Measurements from ENCODE around the gene SOCS2. TPM values are rescaled to one million over a fixed set of nuclear protein-coding genes. Genes with fewer than 3 reads are reported as not detected.
A peak's percentile ranks its signal among the peaks of the same experiment; 100 is the strongest.
"Not testable (repeated sequence)": the region's sequence is repeated elsewhere in the genome, so short reads cannot be mapped to it uniquely, and the experiment has no call there.

Gene SOCS2
- total RNA-seq, 6 experiments from 2014 or later: 32.2 to 64.4 (median 58.8) TPM

DNA sequence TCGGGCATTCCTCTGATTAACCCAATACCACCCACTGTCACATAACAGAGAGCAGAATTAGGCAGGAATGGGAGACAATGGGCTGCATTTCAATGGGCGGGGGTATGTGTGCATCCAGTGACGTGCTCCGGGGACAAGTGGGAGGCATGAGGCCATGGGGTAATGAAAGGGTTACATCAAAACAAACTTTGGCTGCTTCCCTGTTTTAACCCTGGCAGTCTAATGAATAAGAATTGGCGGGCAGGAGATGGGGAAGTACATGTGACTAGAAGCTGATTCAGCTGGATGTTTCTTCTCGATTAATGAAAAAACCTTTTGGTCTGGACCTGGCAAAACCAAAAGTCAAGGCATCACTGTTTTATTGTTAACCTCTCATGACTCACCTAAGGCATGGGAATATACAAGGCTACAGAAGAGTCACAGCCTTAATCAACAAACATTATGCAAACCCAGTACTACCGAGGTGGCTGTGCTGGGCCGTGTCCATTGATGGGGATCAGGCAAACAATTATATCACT lies 44.2 kb downstream of the SOCS2 start:
- TF ChIP-seq, protein P1, sequence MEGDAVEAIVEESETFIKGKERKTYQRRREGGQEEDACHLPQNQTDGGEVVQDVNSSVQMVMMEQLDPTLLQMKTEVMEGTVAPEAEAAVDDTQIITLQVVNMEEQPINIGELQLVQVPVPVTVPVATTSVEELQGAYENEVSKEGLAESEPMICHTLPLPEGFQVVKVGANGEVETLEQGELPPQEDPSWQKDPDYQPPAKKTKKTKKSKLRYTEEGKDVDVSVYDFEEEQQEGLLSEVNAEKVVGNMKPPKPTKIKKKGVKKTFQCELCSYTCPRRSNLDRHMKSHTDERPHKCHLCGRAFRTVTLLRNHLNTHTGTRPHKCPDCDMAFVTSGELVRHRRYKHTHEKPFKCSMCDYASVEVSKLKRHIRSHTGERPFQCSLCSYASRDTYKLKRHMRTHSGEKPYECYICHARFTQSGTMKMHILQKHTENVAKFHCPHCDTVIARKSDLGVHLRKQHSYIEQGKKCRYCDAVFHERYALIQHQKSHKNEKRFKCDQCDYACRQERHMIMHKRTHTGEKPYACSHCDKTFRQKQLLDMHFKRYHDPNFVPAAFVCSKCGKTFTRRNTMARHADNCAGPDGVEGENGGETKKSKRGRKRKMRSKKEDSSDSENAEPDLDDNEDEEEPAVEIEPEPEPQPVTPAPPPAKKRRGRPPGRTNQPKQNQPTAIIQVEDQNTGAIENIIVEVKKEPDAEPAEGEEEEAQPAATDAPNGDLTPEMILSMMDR (IDR thresholded peaks at IDR 0.05): no peak
- Mint-ChIP-seq H3K27me3 (ENCODE audit: insufficient read depth) (no peaks in the 10 kb centered on the region; the same call in 1 of the 2 replicates), H3K36me3 (ENCODE audit: low read depth) (peaks cover 10% of the 10 kb centered on the region; the same call in 1 of the 2 replicates), H3K4me3 (no peak overlapping the region), H3K27ac (peak overlapping the region; percentile 50), H3K4me1 (ENCODE audit: low read depth) (peaks cover 26% of the 10 kb centered on the region), H3K9me3 (no peaks in the 10 kb centered on the region)
- DNase-seq: peak; percentile 67

DNA sequence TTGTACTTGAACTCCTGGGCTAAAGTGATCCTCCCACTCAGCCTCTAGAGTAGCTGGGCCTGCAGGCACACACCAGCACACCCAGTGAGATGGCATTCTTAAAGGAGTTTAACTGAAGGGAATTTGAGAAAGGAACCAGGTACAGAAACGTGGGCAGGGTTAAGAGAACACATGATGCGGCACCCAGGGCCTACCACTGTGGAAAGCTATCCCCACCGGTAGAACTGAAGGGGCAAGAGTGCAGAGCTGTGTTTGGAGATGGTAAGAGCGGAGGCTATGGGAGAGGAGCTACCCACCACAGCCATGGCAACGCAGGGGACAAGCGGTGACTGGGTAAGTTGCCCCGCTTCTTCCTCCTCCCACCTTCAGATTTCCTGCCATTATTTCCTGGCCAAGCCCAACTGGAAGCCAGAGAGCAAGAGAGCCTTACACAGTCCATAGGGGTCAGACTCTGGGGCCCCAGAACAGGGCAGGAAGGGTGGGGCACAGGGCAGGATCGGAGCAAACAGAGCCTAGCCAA lies 46.5 kb downstream of the SOCS2 start:
- H3K36me3 Mint-ChIP-seq (ENCODE audit: low read depth): peaks cover 10% of the 10 kb centered on the region; the same call in 1 of the 2 replicates
- no peak for DNase-seq
- no peak overlapping the region for H3K4me3 Mint-ChIP-seq
- no peak overlapping the region for H3K27ac Mint-ChIP-seq
- H3K9me3 Mint-ChIP-seq: no peaks in the 10 kb centered on the region
- TF ChIP-seq, protein P1 (IDR thresholded peaks at IDR 0.05): no peak
- peaks cover 41% of the 10 kb centered on the region for H3K4me1 Mint-ChIP-seq (ENCODE audit: low read depth)
- no peaks in the 10 kb centered on the region; the same call in 1 of the 2 replicates for H3K27me3 Mint-ChIP-seq (ENCODE audit: insufficient read depth)

DNA sequence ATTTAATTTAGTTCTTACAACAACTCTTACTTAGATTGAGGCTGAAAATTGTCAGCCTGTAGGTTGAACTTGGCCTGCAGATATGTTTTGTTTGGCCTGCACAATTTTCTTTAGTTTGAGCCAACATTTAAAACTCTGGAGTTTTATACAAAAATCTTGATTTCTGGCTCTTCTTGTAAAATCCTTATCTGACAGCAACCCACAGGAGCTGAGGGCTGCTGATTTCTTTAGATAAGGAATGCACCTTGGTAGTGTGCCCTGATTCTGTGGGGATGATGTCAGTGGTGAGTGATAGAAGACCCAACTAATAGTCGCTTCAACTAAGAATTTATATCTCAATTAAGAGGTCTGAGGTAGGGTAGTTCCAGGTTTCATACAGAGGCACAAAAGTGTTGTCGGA lies 49.5 kb downstream of the SOCS2 start:
- H3K27ac Mint-ChIP-seq: peak overlapping the region; percentile 71

DNA sequence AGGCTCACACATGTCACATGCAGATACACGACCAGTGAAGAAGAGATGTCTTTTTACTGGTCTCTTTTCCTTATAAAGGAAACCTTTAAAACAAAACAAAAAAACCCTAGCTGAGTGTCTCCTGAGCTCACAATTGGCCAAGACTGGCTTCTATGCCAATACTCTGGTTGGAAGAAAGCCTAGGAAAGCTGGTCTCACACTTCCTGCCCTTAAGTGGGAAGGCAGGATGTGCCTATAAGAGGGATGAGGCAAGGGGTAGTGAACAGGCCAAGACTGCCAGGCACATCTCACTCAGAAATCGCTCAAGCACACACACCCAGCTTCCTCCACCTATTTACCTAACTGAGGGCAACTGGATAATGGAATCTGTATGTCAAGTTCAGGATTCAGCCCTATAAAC lies 50.0 kb downstream of the SOCS2 start:
- H3K36me3 Mint-ChIP-seq (ENCODE audit: low read depth): peaks cover 26% of the 10 kb centered on the region
- H3K4me3 Mint-ChIP-seq: no peak overlapping the region
- H3K4me1 Mint-ChIP-seq (ENCODE audit: low read depth): peaks cover 48% of the 10 kb centered on the region
- TF ChIP-seq, protein P1 (IDR thresholded peaks at IDR 0.05): no peak
- H3K27me3 Mint-ChIP-seq (ENCODE audit: insufficient read depth): peaks cover 2% of the 10 kb centered on the region; the same call in 1 of the 2 replicates
- DNase-seq: no peak
- H3K27ac Mint-ChIP-seq: peak overlapping the region; percentile 71
- H3K9me3 Mint-ChIP-seq: peaks cover 9% of the 10 kb centered on the region; the same call in 1 of the 2 replicates

More for the DNA sequence above, 49.5 kb downstream of the SOCS2 start:
- H3K4me3 Mint-ChIP-seq: no peak overlapping the region
- H3K4me1 Mint-ChIP-seq (ENCODE audit: low read depth): peaks cover 49% of the 10 kb centered on the region
- TF ChIP-seq, protein P1 (IDR thresholded peaks at IDR 0.05): no peak
- H3K36me3 Mint-ChIP-seq (ENCODE audit: low read depth): peaks cover 23% of the 10 kb centered on the region
- peaks cover 2% of the 10 kb centered on the region; the same call in 1 of the 2 replicates for H3K27me3 Mint-ChIP-seq (ENCODE audit: insufficient read depth)
- DNase-seq: no peak
- H3K9me3 Mint-ChIP-seq: peaks cover 6% of the 10 kb centered on the region; the same call in 1 of the 2 replicates

DNA sequence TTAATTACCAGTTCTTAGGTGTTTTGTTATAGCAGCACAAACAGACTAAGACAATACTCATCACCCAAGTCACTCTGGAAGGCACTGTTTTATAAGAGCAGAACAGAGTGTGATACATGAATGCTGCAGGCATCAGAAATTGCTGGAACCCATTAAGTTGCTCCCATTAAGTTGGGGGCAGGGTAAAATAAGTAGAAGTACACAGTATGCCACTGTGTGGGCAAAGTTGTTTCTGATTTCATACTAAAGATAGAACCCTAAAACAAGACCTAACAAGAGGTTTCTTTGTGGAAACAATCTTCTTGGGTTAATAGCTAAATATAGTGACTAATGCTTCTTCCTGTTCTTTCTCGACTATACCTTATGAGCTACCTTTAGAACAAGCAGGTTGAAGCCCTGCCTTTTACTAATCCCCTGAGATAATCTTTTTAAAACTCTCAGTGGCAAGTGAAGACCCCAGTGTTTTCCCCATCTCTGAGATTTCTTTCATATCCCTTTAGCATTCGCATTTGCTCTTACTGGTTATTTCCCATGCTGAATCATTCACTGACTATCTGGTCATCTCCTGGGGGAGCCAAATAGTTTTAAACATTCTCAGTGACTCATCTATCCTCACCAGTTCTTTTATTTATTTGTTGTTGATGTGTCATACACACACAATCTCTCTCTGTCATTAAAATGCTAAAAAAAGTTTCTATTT lies 52.3 kb downstream of the SOCS2 start:
- Mint-ChIP-seq H3K27me3 (ENCODE audit: insufficient read depth) (peaks cover 2% of the 10 kb centered on the region; the same call in 1 of the 2 replicates), H3K36me3 (ENCODE audit: low read depth) (peaks cover 31% of the 10 kb centered on the region), H3K4me3 (peak overlapping the region; percentile 68), H3K27ac (peak overlapping the region; percentile 95), H3K9me3 (peaks cover 27% of the 10 kb centered on the region), H3K4me1 (ENCODE audit: low read depth) (peaks cover 48% of the 10 kb centered on the region)
- TF ChIP-seq, protein P1 (IDR thresholded peaks at IDR 0.05): no peak
- peak; percentile 98 for DNase-seq

DNA sequence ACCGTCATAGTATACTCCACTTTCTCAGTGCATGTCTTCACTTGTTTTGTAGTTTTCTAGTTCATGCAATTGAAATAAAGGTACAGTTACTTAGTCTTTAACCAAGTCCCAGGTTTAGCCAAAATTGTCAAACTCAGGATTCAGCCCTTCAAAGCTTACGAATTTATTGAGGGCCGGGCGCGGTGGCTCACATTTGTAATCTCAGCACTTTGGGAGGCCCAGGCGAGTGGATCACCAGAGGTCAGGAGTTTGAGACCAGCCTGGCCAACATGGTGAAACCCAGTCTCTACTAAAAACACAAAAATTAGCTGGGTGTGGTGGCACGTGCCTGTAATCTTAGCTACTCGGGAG lies 52.8 kb downstream of the SOCS2 start:
- Mint-ChIP-seq H3K9me3 (peaks cover 30% of the 10 kb centered on the region), H3K4me1 (ENCODE audit: low read depth) (peaks cover 48% of the 10 kb centered on the region), H3K36me3 (ENCODE audit: low read depth) (peaks cover 33% of the 10 kb centered on the region), H3K27ac (peak overlapping the region; percentile 95), H3K4me3 (peak overlapping the region; percentile 68)
- not testable (repeated sequence) for H3K27me3 Mint-ChIP-seq (ENCODE audit: insufficient read depth); DNase-seq

All from HFFc6 (cell line).